Suprapubic skin (tissue), 4 donors: ENCODE measurements around the gene MRS2. TPM values are rescaled to one million over a fixed set of nuclear protein-coding genes. Genes with fewer than 3 reads are reported as not detected.

ENCODE experiments used
- DNase-seq, 2 donors: peaks; one replicate each; pipeline ENCODE4 v3.0.0-alpha.2; 2019; ENCODE audit warnings: low spot score in 2 of 2
- H3K27ac ChIP-seq: fragments of 200-600 bp; sonication (generic); one replicate; pipeline ENCODE4 v1.5.1; 2019
- H3K27me3 ChIP-seq: fragments of 200-600 bp; sonication (generic); one replicate; pipeline ENCODE4 v1.5.1; 2019
- H3K36me3 ChIP-seq: fragments of 200-600 bp; sonication (generic); one replicate; pipeline ENCODE4 v1.5.1; 2019
- H3K4me1 ChIP-seq: fragments of 200-600 bp; sonication (generic); one replicate; pipeline ENCODE4 v1.5.1; 2019
- H3K4me3 ChIP-seq: fragments of 200-600 bp; sonication (generic); one replicate; pipeline ENCODE4 v1.5.1; 2019; ENCODE audit warnings: mild to moderate bottlenecking
- H3K9me3 ChIP-seq: fragments of 200-600 bp; sonication (generic); one replicate; pipeline ENCODE4 v1.5.1; 2019
- EP300 ChIP-seq: sonication (generic); formaldehyde crosslinking; IDR thresholded peaks from one replicate; pipeline ENCODE4 v1.6.1; 2017; ENCODE audit warnings: antibody characterized with exemption
- POLR2A ChIP-seq, 2 donors: fragments of 450-650 bp; IDR thresholded peaks; one replicate each; pipeline ENCODE4 v1.6.1; 2017; ENCODE audit warnings: antibody characterized with exemption in 2 of 2, mild to moderate bottlenecking in 2 of 2, moderate library complexity in 2 of 2
- POLR2AphosphoS5 ChIP-seq, 3 donors: sonication (generic); formaldehyde crosslinking; IDR thresholded peaks; one replicate each; pipeline ENCODE4 v1.6.1; 2017; ENCODE audit warnings: antibody characterized with exemption in 3 of 3
- WGBS: methylation state at CpG from one replicate; pipeline ENCODE4 v1.1.5; 2018; 5-methylcytosine and 5-hydroxymethylcytosine counted together
- total RNA-seq, 4 donors: library from RNA; depleted of rRNA; stranded (reverse); fragments of >200 nt; gene quantifications; one replicate each; pipeline ENCODE4 v1.1.0, GENCODE V29; 2016
- TF ChIP-seq, protein P1 (sequence below), 2 donors: fragments of 200-600 bp in 1 of 2; fragments of 450-650 bp in 1 of 2; sonication (generic) in 1 of 2; IDR thresholded peaks; one replicate each; pipeline ENCODE4 v1.5.1; 2016 to 2019; ENCODE audit warnings: antibody characterized with exemption in 2 of 2, mild to moderate bottlenecking in 1 of 2, moderate library complexity in 1 of 2

The MRS2 gene
- total RNA-seq, 4 donors from 2014 or later: 12.4 to 18.8 (median 14.6) TPM

DNA sequence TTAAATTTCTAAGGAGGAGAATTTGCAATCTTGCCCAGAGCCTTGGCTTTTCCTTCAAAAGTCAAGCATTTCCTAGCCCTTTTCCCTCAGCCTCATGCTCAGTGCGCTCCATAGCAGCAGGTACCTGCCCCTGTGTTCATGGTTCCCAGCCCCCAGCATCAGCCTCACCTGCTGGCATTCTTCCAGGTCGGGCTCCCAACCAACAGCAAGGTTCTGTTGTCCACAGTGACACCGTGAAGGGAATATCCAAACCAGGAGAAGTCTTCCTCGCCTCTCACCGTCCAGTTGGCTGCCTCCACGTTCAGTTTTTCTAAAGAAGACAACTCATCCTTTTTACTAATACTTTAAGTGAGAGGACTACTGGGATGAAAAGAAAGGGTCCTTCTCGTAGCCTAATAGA is 43.9 kb downstream of the MRS2 start:
- no peak overlapping the region for H3K4me3 ChIP-seq

DNA sequence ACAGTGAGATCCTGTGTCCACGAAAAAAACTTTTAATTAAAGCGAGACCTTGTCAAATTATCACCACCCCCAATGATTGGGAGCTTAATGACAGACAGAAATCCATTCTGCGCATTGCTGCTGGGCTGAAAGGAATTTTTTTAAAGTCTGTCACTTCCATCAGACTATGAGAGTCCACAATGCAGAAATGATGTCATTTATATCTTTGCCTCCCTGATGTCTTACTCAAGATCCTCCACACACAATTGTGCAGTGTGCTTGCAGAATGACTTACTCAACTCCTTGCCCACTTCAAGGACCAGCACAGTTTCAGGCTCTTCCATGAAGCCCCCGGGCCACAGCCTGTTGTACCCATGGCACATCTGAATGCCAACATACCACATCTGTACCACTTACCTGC is 45.7 kb downstream of the MRS2 start:
- TF ChIP-seq EP300: no peak
- no peak for TF ChIP-seq POLR2AphosphoS5 (IDR thresholded peaks at IDR 0.05)
- TF ChIP-seq, protein P1, sequence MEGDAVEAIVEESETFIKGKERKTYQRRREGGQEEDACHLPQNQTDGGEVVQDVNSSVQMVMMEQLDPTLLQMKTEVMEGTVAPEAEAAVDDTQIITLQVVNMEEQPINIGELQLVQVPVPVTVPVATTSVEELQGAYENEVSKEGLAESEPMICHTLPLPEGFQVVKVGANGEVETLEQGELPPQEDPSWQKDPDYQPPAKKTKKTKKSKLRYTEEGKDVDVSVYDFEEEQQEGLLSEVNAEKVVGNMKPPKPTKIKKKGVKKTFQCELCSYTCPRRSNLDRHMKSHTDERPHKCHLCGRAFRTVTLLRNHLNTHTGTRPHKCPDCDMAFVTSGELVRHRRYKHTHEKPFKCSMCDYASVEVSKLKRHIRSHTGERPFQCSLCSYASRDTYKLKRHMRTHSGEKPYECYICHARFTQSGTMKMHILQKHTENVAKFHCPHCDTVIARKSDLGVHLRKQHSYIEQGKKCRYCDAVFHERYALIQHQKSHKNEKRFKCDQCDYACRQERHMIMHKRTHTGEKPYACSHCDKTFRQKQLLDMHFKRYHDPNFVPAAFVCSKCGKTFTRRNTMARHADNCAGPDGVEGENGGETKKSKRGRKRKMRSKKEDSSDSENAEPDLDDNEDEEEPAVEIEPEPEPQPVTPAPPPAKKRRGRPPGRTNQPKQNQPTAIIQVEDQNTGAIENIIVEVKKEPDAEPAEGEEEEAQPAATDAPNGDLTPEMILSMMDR (IDR thresholded peaks at IDR 0.05): no peak
- no peak for TF ChIP-seq POLR2A (IDR thresholded peaks at IDR 0.05)
- WGBS: 66% methylated on average over 4 of the region's 4 CpGs
- H3K27me3 ChIP-seq: no peaks in the 10 kb centered on the region

More for the DNA sequence above, 43.9 kb downstream of the MRS2 start:
- TF ChIP-seq POLR2AphosphoS5 (IDR thresholded peaks at IDR 0.05) (no peak), POLR2A (IDR thresholded peaks at IDR 0.05) (no peak)
- TF ChIP-seq, protein P1 (IDR thresholded peaks at IDR 0.05): no peak
- Histone ChIP-seq H3K9me3 (no peaks in the 10 kb centered on the region), H3K27me3 (no peaks in the 10 kb centered on the region), H3K36me3 (no peaks in the 10 kb centered on the region), H3K4me1 (no peaks in the 10 kb centered on the region), H3K27ac (no peak overlapping the region)
- 87% methylated on average over 7 of the region's 7 CpGs for WGBS
- DNase-seq: no peak

DNA sequence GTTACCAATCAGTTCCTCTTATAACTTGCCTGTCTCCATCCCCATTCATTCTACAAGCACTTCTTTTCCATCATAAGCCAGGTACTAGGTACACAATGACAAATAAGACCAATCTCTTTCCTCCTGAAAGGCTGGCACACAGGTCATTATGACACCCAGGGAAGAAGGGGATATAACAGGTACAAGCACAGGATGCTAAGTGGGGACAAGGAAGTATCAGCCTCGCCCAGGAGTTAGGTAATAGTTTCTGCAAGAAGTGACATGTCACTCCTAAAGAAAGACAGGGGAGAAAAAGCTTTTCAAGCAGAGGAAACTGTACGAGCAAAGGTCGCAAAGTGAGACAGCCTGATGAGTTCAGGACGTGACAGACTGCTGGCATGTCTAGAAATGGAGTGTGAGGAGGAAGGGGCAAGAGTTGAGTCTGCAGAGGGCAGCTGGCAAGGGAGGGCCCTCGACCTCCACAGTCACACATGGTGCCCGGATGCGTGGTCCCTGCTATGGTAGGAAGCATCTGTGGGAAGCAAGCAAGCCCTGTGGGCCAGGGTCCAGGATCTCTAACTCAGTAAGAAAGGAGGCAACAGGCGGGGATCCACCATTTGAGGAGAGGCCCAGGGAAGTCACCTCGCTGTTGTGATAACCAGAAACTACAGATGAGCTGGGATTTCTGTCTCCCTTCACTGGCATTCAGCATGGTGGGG is 46.2 kb downstream of the MRS2 start:
- Histone ChIP-seq H3K4me1 (peaks cover 2% of the 10 kb centered on the region), H3K36me3 (no peaks in the 10 kb centered on the region), H3K27ac (no peak overlapping the region), H3K9me3 (no peaks in the 10 kb centered on the region), H3K27me3 (no peaks in the 10 kb centered on the region), H3K4me3 (no peak overlapping the region)
- TF ChIP-seq POLR2A (IDR thresholded peaks at IDR 0.05) (no peak), POLR2AphosphoS5 (IDR thresholded peaks at IDR 0.05) (no peak), EP300 (no peak)
- TF ChIP-seq, protein P1 (IDR thresholded peaks at IDR 0.05): no peak
- DNase-seq: no peak
- 44% methylated on average over 9 of the region's 9 CpGs for WGBS

More for the DNA sequence above, 45.7 kb downstream of the MRS2 start:
- Histone ChIP-seq H3K4me3 (no peak overlapping the region), H3K27ac (no peak overlapping the region), H3K36me3 (no peaks in the 10 kb centered on the region), H3K9me3 (no peaks in the 10 kb centered on the region), H3K4me1 (peaks cover 2% of the 10 kb centered on the region)
- DNase-seq: no peak

DNA sequence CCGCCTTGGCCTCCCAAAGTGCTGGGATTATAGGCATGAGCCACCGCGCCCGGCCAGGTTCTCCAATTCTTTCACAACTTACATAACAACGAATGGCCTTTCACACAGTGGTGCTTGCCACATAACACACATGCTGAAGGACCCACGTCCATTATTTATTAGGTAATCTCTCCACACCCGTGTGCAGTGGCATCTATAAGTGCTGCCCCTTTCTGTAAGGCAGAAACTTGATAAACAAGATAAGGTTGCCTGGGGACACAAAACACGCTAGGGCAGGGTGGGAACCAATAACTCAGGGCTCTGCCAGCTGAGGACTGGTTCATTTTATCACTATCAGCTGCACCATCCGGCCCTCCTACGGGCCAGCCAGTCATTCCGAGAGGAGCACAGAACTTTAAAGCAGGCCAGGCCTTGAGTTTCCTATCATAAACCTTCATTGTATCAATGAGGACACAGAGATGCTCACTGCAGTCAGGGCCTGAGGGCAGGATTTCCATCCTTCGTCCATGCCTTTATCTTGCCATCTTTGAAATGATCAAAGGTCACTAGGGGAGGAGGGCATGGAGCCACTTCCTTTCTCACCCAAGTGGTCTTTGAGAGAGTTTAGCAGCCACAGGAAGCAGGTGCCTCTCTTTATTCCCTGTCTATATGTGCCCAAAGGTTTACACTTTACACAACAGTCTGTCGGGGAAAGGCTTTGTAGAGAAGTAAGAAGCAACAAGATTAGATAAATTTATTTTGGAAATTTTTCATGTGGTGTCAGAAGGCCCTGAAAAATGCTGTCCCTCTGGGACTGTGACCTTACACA is 49.0 kb downstream of the MRS2 start:
- WGBS: 53% methylated on average over 13 of the region's 13 CpGs
- peaks cover 2% of the 10 kb centered on the region for H3K4me1 ChIP-seq
- no peak for DNase-seq

More for the DNA sequence above, 49.0 kb downstream of the MRS2 start:
- TF ChIP-seq POLR2AphosphoS5 (IDR thresholded peaks at IDR 0.05) (no peak), POLR2A (IDR thresholded peaks at IDR 0.05) (no peak), EP300 (no peak)
- TF ChIP-seq, protein P1 (IDR thresholded peaks at IDR 0.05): no peak
- Histone ChIP-seq H3K4me3 (no peak overlapping the region), H3K27ac (no peak overlapping the region), H3K9me3 (no peaks in the 10 kb centered on the region), H3K27me3 (no peaks in the 10 kb centered on the region), H3K36me3 (no peaks in the 10 kb centered on the region)
